H1 (cell line): ENCODE results near the gene PPP1CA. TPM values are rescaled to one million over a fixed set of nuclear protein-coding genes. Genes with fewer than 3 reads are reported as not detected.

Experiments used
- NRF1 ChIP-seq: IDR thresholded peaks from 2 replicates; pipeline ENCODE4 v1.6.1; 2011; ENCODE audit warnings: mild to moderate bottlenecking, low read depth, low read length, improper control_type of control experiment
- polyA plus RNA-seq, 7 experiments: library from polyadenylated mRNA; depleted of rRNA in 3 of 7; stranded (reverse) in 5 of 7; unstranded in 2 of 7; fragments of >200 nt in 5 of 7; fragments of 200-250 nt in 2 of 7; gene quantifications; 1 replicate in 5 of 7; 2 replicates in 1 of 7; 4 replicates in 1 of 7; pipeline versions ENCODE4 v1.2.1 to v1.2.3, GENCODE V29; 2011 to 2013; ENCODE audit warnings: missing spikeins in 2 of 7, mixed read lengths in 2 of 7
- total RNA-seq: library from RNA; stranded (reverse); fragmentation: NEBNext Ultra II Directional; extraction: Animal tissue kit (Norgen Biotek cat#: 25700); gene quantifications from 2 replicates; pipeline ENCODE4 v1.2.1, GENCODE V29; 2021

The PPP1CA gene
- total and polyA plus RNA-seq, 2 of the 8 experiments (the other 6 are each of a cell fraction or from before 2014, with no cell fraction given), result 198 to 359 TPM

DNA sequence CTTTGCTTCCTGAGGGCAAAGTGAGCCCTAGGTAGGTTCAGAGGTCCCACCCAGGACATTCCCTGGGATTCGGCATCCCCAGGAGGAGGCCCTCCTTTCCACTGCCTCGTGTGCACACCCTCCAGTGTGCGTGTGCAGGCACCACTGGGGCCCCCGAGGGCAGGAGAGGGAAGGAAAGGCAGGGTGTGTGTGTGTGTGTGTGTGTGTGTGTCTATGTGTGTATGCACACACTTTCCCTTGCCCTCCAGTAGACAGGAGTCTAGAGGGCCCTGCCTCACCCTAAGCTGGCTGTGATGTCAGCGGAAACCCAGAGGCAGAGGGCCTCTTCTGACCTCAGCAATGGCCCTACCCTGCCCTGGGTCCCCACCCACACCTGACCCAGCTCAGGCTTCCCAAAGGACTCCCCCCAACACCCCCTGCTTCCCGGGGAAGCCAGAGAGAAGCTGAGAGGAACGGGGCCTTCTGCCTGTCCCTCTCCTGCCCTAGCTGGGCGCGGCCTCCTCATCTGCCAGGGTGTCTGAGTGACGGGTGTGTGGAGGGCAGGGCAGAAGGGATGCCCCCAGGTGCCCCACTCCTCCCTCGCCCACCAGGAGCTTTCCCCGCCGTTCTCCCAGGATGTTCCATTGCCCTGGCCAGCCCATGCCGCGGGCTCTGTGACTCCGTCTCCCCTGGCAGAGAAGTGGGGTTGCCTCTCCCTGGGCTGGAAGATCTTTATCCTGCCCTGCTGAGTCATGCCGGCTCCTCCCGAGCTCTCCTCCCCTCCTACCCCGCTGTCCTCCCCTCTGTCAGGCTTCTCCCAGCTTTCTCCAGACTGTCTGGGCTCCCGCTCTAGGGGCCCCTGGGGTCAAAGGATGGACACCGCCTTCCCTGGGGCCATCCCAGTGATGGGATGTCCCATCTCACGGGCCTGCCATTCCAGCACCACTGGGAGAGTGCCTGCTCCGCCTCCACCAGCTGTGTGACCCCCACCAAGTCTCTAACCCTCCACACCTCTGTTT is 22.3 kb downstream of the PPP1CA start (continued):
- no peak for TF ChIP-seq NRF1
- TF ChIP-seq, all 59 proteins: peak for 0
